CD4-positive, alpha-beta T cell (primary cell): Measurements from ENCODE around the gene MSH3. TPM values are rescaled to one million over a fixed set of nuclear protein-coding genes. Genes with fewer than 3 reads are reported as not detected.

Experiments used
- ATAC-seq: fragments of 200-7000 bp; cut with Tn5 transposase; one replicate; pipeline ENCODE4 v1.10.0; 2022; ENCODE audit warnings: mild to moderate bottlenecking; ENCODE audit not compliant: poor library complexity
- CTCF ChIA-PET: fragments of 350-600 bp; sonication (Branson Sonifier 250); formaldehyde crosslinking; loops from one replicate; lab custom pipeline; 2021; ENCODE audit warnings: antibody characterized with exemption, inconsistent platforms; lab: Charles Lee
- POLR2A ChIA-PET: fragments of 350-600 bp; sonication (Branson Sonifier 250); formaldehyde crosslinking; loops from one replicate; lab custom pipeline; 2021; ENCODE audit warnings: antibody characterized with exemption, inconsistent platforms; lab: Charles Lee
- DNase-seq, 14 experiments: peaks; one replicate each; pipeline ENCODE4 v3.0.0-alpha.2; 2013 to 2020; ENCODE audit warnings: mixed read lengths in 2 of 14
- H3K27ac ChIP-seq, 2 donors: one replicate each; pipeline versions ENCODE4 v1.5.1 to v1.7.0; 2013; ENCODE audit warnings: low read length in 2 of 2, low read depth in 1 of 2, mild to moderate bottlenecking in 1 of 2
- H3K27me3 ChIP-seq, 2 experiments: 1 replicate in 1 of 2; 2 replicates in 1 of 2; pipeline versions ENCODE4 v1.6.1 to v1.7.0; 2013; ENCODE audit warnings: low read length in 2 of 2, control low read depth in 1 of 2, mild to moderate bottlenecking in 1 of 2, moderate library complexity in 1 of 2; ENCODE audit not compliant: insufficient read depth in 2 of 2, control insufficient read depth in 1 of 2
- H3K36me3 ChIP-seq: one replicate; pipeline ENCODE4 v1.6.1; 2013; ENCODE audit warnings: low read length, control low read depth; ENCODE audit not compliant: insufficient read depth
- H3K4me1 ChIP-seq: one replicate; pipeline ENCODE4 v1.6.1; 2013; ENCODE audit warnings: low read length, control low read depth; ENCODE audit not compliant: insufficient read depth
- H3K4me3 ChIP-seq: one replicate; pipeline ENCODE4 v1.5.1; 2013; ENCODE audit warnings: mild to moderate bottlenecking, low read length, moderate library complexity
- H3K9me3 ChIP-seq, 2 experiments: 1 replicate in 1 of 2; 2 replicates in 1 of 2; pipeline versions ENCODE4 v1.6.1 to v1.7.0; 2013; ENCODE audit warnings: low read length in 2 of 2, mild to moderate bottlenecking in 2 of 2, control low read depth in 1 of 2, moderate library complexity in 1 of 2; ENCODE audit not compliant: control insufficient read depth in 1 of 2, insufficient read depth in 1 of 2
- H3K27ac Mint-ChIP-seq: one replicate; pipeline ENCODE4 v1.8.0; 2020; ENCODE audit warnings: mixed read lengths
- H3K27me3 Mint-ChIP-seq: one replicate; pipeline ENCODE4 v1.8.0; 2021; ENCODE audit warnings: mixed read lengths
- H3K36me3 Mint-ChIP-seq: one replicate; pipeline ENCODE4 v1.8.0; 2021; ENCODE audit warnings: low read depth, mixed read lengths
- H3K4me1 Mint-ChIP-seq: one replicate; pipeline ENCODE4 v1.8.0; 2021; ENCODE audit warnings: low read depth, mixed read lengths
- H3K4me3 Mint-ChIP-seq: one replicate; pipeline ENCODE4 v1.8.0; 2020; ENCODE audit warnings: mild to moderate bottlenecking, mixed read lengths
- H3K9me3 Mint-ChIP-seq: one replicate; pipeline ENCODE4 v1.8.0; 2020; ENCODE audit warnings: mixed read lengths
- intact Hi-C, 2 experiments: fragments of 100-400 bp; cut with DNase I in 1 of 2; cut with micrococcal nuclease in 1 of 2; formaldehyde crosslinking; loops; one replicate each; pipeline versions ENCODE4 v1.15.1 to v1.9.0; 2023 to 2025; cut with DNase I, micrococcal nuclease
- total RNA-seq, 174 experiments: library from RNA in 2 of 174; stranded (reverse) in 2 of 174; gene quantifications; one replicate each; pipeline ENCODE4 v1.2.3 and lab custom pipeline; 2021 to 2026
- TF ChIP-seq, protein P1 (sequence below): fragments of 200-600 bp; IDR thresholded peaks from one replicate; pipeline ENCODE4 v1.8.0; 2022; ENCODE audit warnings: antibody characterized with exemption, mild to moderate bottlenecking

The MSH3 gene
- total RNA-seq, 2 experiments from 2014 or later, result 11.3 to 13.0 TPM

DNA sequence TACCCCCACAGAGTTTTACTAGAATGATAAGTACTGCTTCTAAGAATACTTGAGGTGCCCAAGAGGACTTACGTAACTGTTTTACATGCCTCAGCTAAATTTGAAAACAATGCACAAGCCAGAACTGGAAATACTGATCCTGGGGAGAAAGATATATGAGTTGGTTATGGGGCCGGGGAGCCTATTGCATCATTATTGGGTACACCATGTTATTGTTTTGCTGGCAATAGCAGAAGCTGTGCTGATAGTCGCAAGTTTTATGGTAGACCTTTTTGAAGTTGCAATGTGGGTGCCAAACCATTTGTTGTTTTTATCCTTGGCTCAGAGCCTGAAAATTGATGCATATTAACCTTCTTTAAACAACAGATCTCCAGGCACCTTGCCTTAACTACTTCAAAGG, 108.8 kb downstream of the MSH3 start:
- Histone ChIP-seq H3K4me1 (peaks cover 10% of the 10 kb centered on the region), H3K36me3 (peaks cover 9% of the 10 kb centered on the region), H3K9me3 (no peaks in the 10 kb centered on the region), H3K4me3 (no peak overlapping the region), H3K27me3 (no peaks in the 10 kb centered on the region), H3K27ac (no peak overlapping the region)
- H3K4me3 Mint-ChIP-seq, result no peak overlapping the region
- no peaks in the 10 kb centered on the region for H3K27me3 Mint-ChIP-seq
- POLR2A ChIA-PET, result interaction anchor here (0.6 kb wide), 1 partner anchor 63 kb away, joined by 3 read pairs; no protein-coding TSS in a partner anchor
- no peak overlapping the region for H3K27ac Mint-ChIP-seq
- no peaks in the 10 kb centered on the region for H3K9me3 Mint-ChIP-seq
- no peak for ATAC-seq
- peaks cover 62% of the 10 kb centered on the region for H3K36me3 Mint-ChIP-seq
- DNase-seq, result no peak
- CTCF ChIA-PET, result no interaction called here
- intact Hi-C loops, result no loop called here
- TF ChIP-seq, protein P1, sequence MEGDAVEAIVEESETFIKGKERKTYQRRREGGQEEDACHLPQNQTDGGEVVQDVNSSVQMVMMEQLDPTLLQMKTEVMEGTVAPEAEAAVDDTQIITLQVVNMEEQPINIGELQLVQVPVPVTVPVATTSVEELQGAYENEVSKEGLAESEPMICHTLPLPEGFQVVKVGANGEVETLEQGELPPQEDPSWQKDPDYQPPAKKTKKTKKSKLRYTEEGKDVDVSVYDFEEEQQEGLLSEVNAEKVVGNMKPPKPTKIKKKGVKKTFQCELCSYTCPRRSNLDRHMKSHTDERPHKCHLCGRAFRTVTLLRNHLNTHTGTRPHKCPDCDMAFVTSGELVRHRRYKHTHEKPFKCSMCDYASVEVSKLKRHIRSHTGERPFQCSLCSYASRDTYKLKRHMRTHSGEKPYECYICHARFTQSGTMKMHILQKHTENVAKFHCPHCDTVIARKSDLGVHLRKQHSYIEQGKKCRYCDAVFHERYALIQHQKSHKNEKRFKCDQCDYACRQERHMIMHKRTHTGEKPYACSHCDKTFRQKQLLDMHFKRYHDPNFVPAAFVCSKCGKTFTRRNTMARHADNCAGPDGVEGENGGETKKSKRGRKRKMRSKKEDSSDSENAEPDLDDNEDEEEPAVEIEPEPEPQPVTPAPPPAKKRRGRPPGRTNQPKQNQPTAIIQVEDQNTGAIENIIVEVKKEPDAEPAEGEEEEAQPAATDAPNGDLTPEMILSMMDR, result no peak
- H3K4me1 Mint-ChIP-seq, result peaks cover 22% of the 10 kb centered on the region

- Mint-ChIP-seq H3K27me3 (no peaks in the 10 kb centered on the region), H3K36me3 (peaks cover 67% of the 10 kb centered on the region), H3K9me3 (no peaks in the 10 kb centered on the region), H3K4me3 (no peak overlapping the region), H3K27ac (no peak overlapping the region), H3K4me1 (peaks cover 19% of the 10 kb centered on the region)
- Histone ChIP-seq H3K36me3 (peaks cover 11% of the 10 kb centered on the region), H3K4me1 (peaks cover 10% of the 10 kb centered on the region), H3K27me3 (no peaks in the 10 kb centered on the region), H3K27ac (no peak overlapping the region), H3K9me3 (no peaks in the 10 kb centered on the region), H3K4me3 (no peak overlapping the region)
- DNase-seq (no peak), ATAC-seq (no peak)
- POLR2A ChIA-PET, result no interaction called here
- CTCF ChIA-PET, result no interaction called here
- TF ChIP-seq, protein P1, result no peak
- intact Hi-C loops, result no loop called here
These were observed 109.6 kb downstream of the MSH3 start for GRCh38 chr5:80763873-80764647.

DNA sequence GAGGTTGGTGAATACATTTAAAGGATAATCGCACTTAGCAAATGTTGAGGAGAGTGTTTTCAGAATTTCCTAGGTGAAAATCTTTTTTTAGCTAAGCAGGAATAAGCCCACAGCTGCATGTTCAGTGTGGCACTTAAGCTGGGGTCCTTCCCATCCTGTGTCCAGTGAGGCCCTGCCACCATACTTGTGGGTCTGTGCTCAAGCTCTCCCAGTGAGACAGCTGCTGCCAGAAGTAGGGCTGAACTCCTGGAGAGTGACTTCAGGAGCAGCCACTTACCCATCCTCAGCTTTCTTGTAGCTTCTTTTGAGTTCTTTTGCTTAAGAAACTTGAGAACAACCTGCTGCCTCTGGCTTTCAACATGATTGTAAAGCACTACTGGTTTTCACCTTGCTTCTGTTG, 110.3 kb downstream of the MSH3 start:
- POLR2A ChIA-PET, result no interaction called here

More for the DNA sequence above, 110.3 kb downstream of the MSH3 start:
- H3K27me3 ChIP-seq, result no peaks in the 10 kb centered on the region
- CTCF ChIA-PET, result interaction anchor here (0.5 kb wide), 1 partner anchor 79 kb away, joined by 3 read pairs; no protein-coding TSS in a partner anchor
- peaks cover 67% of the 10 kb centered on the region for H3K36me3 Mint-ChIP-seq
- H3K9me3 ChIP-seq, result no peaks in the 10 kb centered on the region
- peaks cover 8% of the 10 kb centered on the region for H3K4me1 ChIP-seq
- peaks cover 12% of the 10 kb centered on the region for H3K4me1 Mint-ChIP-seq
- no peaks in the 10 kb centered on the region for H3K9me3 Mint-ChIP-seq
- H3K27ac Mint-ChIP-seq, result no peak overlapping the region
- H3K27ac ChIP-seq, result no peak overlapping the region
- TF ChIP-seq, protein P1, result no peak
- H3K27me3 Mint-ChIP-seq, result no peaks in the 10 kb centered on the region
- no peak overlapping the region for H3K4me3 Mint-ChIP-seq
- DNase-seq, result no peak
- ATAC-seq, result no peak
- H3K4me3 ChIP-seq, result no peak overlapping the region
- H3K36me3 ChIP-seq, result peaks cover 13% of the 10 kb centered on the region
- intact Hi-C loops, result no loop called here
